ENCODE measurements around the gene TSKU. TPM values are rescaled to one million over a fixed set of nuclear protein-coding genes. Genes with fewer than 3 reads are reported as not detected.
A peak's percentile ranks its signal among the peaks of the same experiment; 100 is the strongest.

TSKU gene
- total RNA-seq, 1 donor from 2014 or later: 5.0 TPM

GRCh38 chr11:76769645-76770586, 13.2 kb upstream of the TSKU start:
- DNase-seq (ENCODE audit: low read depth, low spot score): no peak

GRCh38 chr11:76770642-76771445, 12.3 kb upstream of the TSKU start:
- no peak for DNase-seq (ENCODE audit: low read depth, low spot score)

GRCh38 chr11:76771446-76772099, 11.6 kb upstream of the TSKU start:
- no peak for DNase-seq (ENCODE audit: low read depth, low spot score)

GRCh38 chr11:76772100-76772782, 10.9 kb upstream of the TSKU start:
- DNase-seq (ENCODE audit: low read depth, low spot score): no peak

GRCh38 chr11:76772783-76773106, 10.4 kb upstream of the TSKU start:
- DNase-seq (ENCODE audit: low read depth, low spot score): no peak

- DNase-seq (ENCODE audit: low read depth, low spot score): no peak
Measured at GRCh38 chr11:76773921-76774361, 9.2 kb upstream of the TSKU start.

- no peak for DNase-seq (ENCODE audit: low read depth, low spot score)
Measured at GRCh38 chr11:76776472-76776871, 6.7 kb upstream of the TSKU start.

GRCh38 chr11:76777305-76777704, 5.9 kb upstream of the TSKU start:
- DNase-seq (ENCODE audit: low read depth, low spot score): no peak

GRCh38 chr11:76777876-76778275, 5.3 kb upstream of the TSKU start:
- DNase-seq (ENCODE audit: low read depth, low spot score): no peak

GRCh38 chr11:76778874-76779273, 4.3 kb upstream of the TSKU start:
- no peak for DNase-seq (ENCODE audit: low read depth, low spot score)

- DNase-seq (ENCODE audit: low read depth, low spot score): no peak
Measured at GRCh38 chr11:76781046-76781801, 1.9 kb upstream of the TSKU start.

- no peak for DNase-seq (ENCODE audit: low read depth, low spot score)
Measured at GRCh38 chr11:76781807-76782530, 1.2 kb upstream of the TSKU start.

- DNase-seq (ENCODE audit: low read depth, low spot score): peak; percentile 75
Measured at GRCh38 chr11:76782531-76783293, 444 bp upstream of the TSKU start.

- peak; percentile 35 for DNase-seq (ENCODE audit: low read depth, low spot score)
Measured at GRCh38 chr11:76783896-76784813, 999 bp downstream of the TSKU start.

GRCh38 chr11:76785513-76785912, 2.4 kb downstream of the TSKU start:
- no peak for DNase-seq (ENCODE audit: low read depth, low spot score)

- DNase-seq (ENCODE audit: low read depth, low spot score): no peak
Measured at GRCh38 chr11:76786016-76786415, 2.9 kb downstream of the TSKU start.

- no peak for DNase-seq (ENCODE audit: low read depth, low spot score)
Measured at GRCh38 chr11:76786441-76787014, 3.4 kb downstream of the TSKU start.

GRCh38 chr11:76787271-76787670, 4.1 kb downstream of the TSKU start:
- no peak for DNase-seq (ENCODE audit: low read depth, low spot score)

Measured in pulmonary artery endothelial cell (primary cell).